ENCODE results near the gene XPR1. TPM values are rescaled to one million over a fixed set of nuclear protein-coding genes. Genes with fewer than 3 reads are reported as not detected.

Gene XPR1
- total RNA-seq, 1 donor from 2014 or later: 21.4 TPM

GRCh38 chr1:180793451-180793850 lies 161.6 kb downstream of the XPR1 start:
- no peak overlapping the region for H3K4me3 Mint-ChIP-seq (ENCODE audit: unreplicated experiment)
- no peaks in the 10 kb centered on the region for H3K9me3 Mint-ChIP-seq (ENCODE audit: unreplicated experiment)
- H3K27ac Mint-ChIP-seq (ENCODE audit: unreplicated experiment): no peak overlapping the region
- no peak for DNase-seq (ENCODE audit: extremely low spot score, unreplicated experiment)
- H3K36me3 Mint-ChIP-seq (ENCODE audit: unreplicated experiment): peaks cover 11% of the 10 kb centered on the region
- peaks cover 17% of the 10 kb centered on the region for H3K4me1 Mint-ChIP-seq (ENCODE audit: unreplicated experiment)
- H3K27me3 Mint-ChIP-seq (ENCODE audit: unreplicated experiment): no peaks in the 10 kb centered on the region
- TF ChIP-seq CTCF (IDR thresholded peaks at IDR 0.05): no peak

- Mint-ChIP-seq H3K27ac (ENCODE audit: unreplicated experiment) (no peak overlapping the region), H3K36me3 (ENCODE audit: unreplicated experiment) (no peaks in the 10 kb centered on the region), H3K4me3 (ENCODE audit: unreplicated experiment) (no peak overlapping the region), H3K27me3 (ENCODE audit: unreplicated experiment) (no peaks in the 10 kb centered on the region), H3K9me3 (ENCODE audit: unreplicated experiment) (no peaks in the 10 kb centered on the region), H3K4me1 (ENCODE audit: unreplicated experiment) (peaks cover 13% of the 10 kb centered on the region)
- no peak for DNase-seq (ENCODE audit: extremely low spot score, unreplicated experiment)
- no peak for TF ChIP-seq CTCF (IDR thresholded peaks at IDR 0.05)
Measured at GRCh38 chr1:180796897-180797640, 165.2 kb downstream of the XPR1 start.

DNA sequence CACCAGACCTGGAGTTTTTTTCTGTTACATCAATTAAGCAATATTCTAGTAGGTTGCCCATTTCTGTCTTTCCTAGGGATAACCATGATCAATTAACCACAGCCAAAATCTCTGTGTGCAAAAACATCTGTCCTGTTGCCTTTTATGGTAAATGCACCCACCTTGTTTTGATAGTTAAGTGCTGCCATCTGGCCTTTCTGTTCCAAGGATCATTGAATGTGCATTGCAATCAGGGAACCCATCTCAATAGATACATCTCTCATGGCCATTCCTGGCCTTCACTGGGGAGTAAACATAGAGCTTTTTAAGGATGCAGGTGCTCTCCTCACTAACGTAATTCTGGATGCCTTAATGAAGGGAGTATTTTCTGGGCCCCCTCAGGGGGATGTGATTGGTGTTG lies 169.1 kb downstream of the XPR1 start:
- H3K27ac Mint-ChIP-seq (ENCODE audit: unreplicated experiment): no peak overlapping the region
- H3K4me1 Mint-ChIP-seq (ENCODE audit: unreplicated experiment): no peaks in the 10 kb centered on the region
- no peak for TF ChIP-seq CTCF (IDR thresholded peaks at IDR 0.05)
- peaks cover 5% of the 10 kb centered on the region for H3K36me3 Mint-ChIP-seq (ENCODE audit: unreplicated experiment)
- H3K27me3 Mint-ChIP-seq (ENCODE audit: unreplicated experiment): no peaks in the 10 kb centered on the region
- no peak for DNase-seq (ENCODE audit: extremely low spot score, unreplicated experiment)
- no peak overlapping the region for H3K4me3 Mint-ChIP-seq (ENCODE audit: unreplicated experiment)
- no peaks in the 10 kb centered on the region for H3K9me3 Mint-ChIP-seq (ENCODE audit: unreplicated experiment)

- TF ChIP-seq CTCF (IDR thresholded peaks at IDR 0.05): no peak
- H3K36me3 Mint-ChIP-seq (ENCODE audit: unreplicated experiment): peaks cover 18% of the 10 kb centered on the region
- no peak for DNase-seq (ENCODE audit: extremely low spot score, unreplicated experiment)
- no peaks in the 10 kb centered on the region for H3K27me3 Mint-ChIP-seq (ENCODE audit: unreplicated experiment)
- no peaks in the 10 kb centered on the region for H3K4me1 Mint-ChIP-seq (ENCODE audit: unreplicated experiment)
- H3K27ac Mint-ChIP-seq (ENCODE audit: unreplicated experiment): no peak overlapping the region
- H3K4me3 Mint-ChIP-seq (ENCODE audit: unreplicated experiment): no peak overlapping the region
- H3K9me3 Mint-ChIP-seq (ENCODE audit: unreplicated experiment): no peaks in the 10 kb centered on the region
Measured at GRCh38 chr1:180802813-180803212, 171.0 kb downstream of the XPR1 start.

DNA sequence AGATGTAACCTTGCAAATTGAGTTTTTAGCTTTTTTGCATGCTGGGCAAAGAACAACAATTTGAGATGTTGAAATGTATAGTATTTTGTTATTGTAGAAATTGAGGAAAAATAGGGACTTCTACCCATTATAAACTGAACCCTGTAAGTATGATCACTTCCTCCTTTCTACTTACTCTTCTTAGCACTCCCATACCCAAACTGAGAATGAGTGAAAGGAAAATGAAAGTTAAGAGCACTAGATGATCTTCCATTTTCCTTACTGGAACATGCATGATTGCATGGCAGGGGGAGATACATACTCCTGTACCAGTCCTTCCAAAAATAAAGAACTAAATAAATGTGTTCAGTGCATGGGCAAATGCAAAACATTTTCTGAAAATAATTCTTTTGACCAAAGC lies 173.5 kb downstream of the XPR1 start:
- peaks cover 28% of the 10 kb centered on the region for H3K36me3 Mint-ChIP-seq (ENCODE audit: unreplicated experiment)
- no peaks in the 10 kb centered on the region for H3K4me1 Mint-ChIP-seq (ENCODE audit: unreplicated experiment)
- no peak for DNase-seq (ENCODE audit: extremely low spot score, unreplicated experiment)
- no peak for TF ChIP-seq CTCF (IDR thresholded peaks at IDR 0.05)
- no peak overlapping the region for H3K4me3 Mint-ChIP-seq (ENCODE audit: unreplicated experiment)
- H3K9me3 Mint-ChIP-seq (ENCODE audit: unreplicated experiment): peaks cover 5% of the 10 kb centered on the region
- H3K27ac Mint-ChIP-seq (ENCODE audit: unreplicated experiment): no peak overlapping the region
- H3K27me3 Mint-ChIP-seq (ENCODE audit: unreplicated experiment): no peaks in the 10 kb centered on the region
